ENCODE measurements around the gene SLC6A9.
A peak's percentile ranks its signal among the peaks of the same experiment; 100 is the strongest.

The SLC6A9 gene

DNA sequence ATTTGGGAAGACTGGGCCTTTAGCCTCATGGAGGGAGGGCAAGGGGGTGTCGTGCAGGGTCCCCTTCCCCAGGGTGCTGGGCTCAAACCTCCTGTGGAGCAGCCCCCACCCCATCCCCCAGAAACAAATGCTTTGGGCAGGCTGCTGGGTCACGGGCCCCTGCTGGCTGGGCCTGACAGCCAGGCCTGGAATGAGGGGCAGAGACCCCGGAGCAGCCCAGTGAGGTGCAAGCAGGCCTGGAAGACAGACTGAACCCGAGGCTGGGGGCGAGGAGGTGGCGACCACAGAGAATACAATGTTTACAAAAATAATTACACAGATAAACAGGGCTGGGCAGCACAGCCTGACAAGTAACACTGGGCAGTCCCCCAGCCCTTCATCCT lies 34.5 kb downstream of the SLC6A9 start:
- no peak overlapping the region for H3K4me3 ChIP-seq (ENCODE audit: low read depth, low read length)
- no peak for TF ChIP-seq CTCF (IDR thresholded peaks at IDR 0.05; ENCODE audit: borderline replicate concordance, insufficient read depth, low read depth, low read length)

- no peak for TF ChIP-seq CTCF (IDR thresholded peaks at IDR 0.05; ENCODE audit: borderline replicate concordance, insufficient read depth, low read depth, low read length)
- no peak overlapping the region for H3K4me3 ChIP-seq (ENCODE audit: low read depth, low read length)
Measured at GRCh38 chr1:43995984-43996732, 35.1 kb downstream of the SLC6A9 start.

DNA sequence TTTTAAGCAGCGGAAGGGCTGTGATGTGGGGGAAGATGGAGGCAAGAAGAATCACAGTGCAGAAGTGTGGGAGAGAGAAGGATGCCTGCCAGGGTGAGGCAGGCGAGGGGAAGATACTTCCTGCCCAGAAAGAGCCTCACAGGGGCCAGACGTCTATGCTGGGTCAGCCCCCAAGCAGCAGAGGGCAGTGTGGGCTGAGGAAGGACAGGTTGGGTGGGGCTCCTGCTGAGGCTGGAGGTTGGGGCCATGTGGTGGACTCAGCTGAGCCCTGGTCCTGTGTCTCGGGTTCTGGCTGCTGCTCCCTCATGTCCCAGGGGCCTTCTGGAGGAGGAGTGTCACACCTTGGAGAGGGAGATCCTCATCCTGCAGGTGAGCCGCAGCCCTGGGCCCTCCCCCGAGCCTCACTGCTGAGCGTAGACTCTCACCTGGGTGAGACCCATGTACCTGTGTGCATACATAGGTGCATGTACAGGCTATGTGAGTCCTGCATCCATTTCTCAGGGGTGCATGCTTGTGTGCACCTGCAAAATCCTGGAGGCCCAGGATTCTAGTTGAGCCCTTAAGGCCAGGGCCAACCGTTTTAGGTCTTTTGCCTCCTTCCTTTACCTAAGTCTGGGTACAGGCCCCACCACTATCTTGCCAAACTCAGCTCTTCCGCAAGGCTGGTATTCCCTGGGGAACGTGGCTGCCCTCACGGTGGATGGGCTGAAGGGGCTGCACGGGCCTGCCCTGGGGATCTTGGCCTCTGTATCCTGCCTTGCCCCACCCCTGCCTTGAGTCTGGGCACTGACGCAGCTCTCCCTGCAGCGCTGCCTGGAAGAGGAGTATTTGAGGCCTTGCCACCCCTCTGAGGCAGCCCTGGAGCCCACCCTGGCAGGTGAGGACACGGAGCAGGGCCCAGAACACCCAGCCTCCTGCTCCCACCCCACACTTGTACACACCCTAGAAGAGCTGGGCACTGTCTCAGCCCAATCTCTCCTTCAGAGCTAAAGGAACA lies 36.2 kb downstream of the SLC6A9 start:
- no peak overlapping the region for H3K4me3 ChIP-seq (ENCODE audit: low read depth, low read length)
- TF ChIP-seq CTCF (IDR thresholded peaks at IDR 0.05; ENCODE audit: borderline replicate concordance, insufficient read depth, low read depth, low read length), result peak; percentile 57; the same call in 1 of the 2 replicates

DNA sequence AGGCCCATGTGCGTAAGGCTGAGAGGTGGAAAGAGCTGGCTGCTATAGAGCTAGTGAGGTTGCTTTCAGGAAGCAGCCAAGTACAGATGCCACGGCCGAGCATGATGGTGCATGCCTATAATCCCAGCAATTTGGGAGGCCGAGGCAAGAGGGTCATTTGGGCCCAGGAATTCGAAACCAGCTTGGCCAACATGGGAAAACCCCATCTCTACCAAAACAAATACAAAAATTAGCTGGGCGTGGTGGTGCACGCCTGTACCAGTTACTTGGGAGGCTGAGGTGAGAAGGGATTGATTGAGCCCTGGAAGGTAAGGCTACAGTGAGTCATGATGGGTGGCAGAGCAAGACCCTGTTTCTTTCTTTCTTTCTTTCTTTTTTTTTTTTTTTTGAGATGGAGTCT lies 37.2 kb downstream of the SLC6A9 start:
- no peak overlapping the region for H3K4me3 ChIP-seq (ENCODE audit: low read depth, low read length)

GRCh38 chr1:43993206-43993914 lies 37.9 kb downstream of the SLC6A9 start:
- no peak overlapping the region for H3K4me3 ChIP-seq (ENCODE audit: low read depth, low read length)
- TF ChIP-seq CTCF (IDR thresholded peaks at IDR 0.05; ENCODE audit: borderline replicate concordance, insufficient read depth, low read depth, low read length), result no peak

More for the DNA sequence above, 37.2 kb downstream of the SLC6A9 start:
- no peak for TF ChIP-seq CTCF (IDR thresholded peaks at IDR 0.05; ENCODE audit: borderline replicate concordance, insufficient read depth, low read depth, low read length)

GRCh38 chr1:43992232-43992995 lies 38.8 kb downstream of the SLC6A9 start:
- TF ChIP-seq CTCF (IDR thresholded peaks at IDR 0.05; ENCODE audit: borderline replicate concordance, insufficient read depth, low read depth, low read length), result no peak
- H3K4me3 ChIP-seq (ENCODE audit: low read depth, low read length), result peak overlapping the region; percentile 69

All from GM12875 (cell line).